A549 (cell line): ENCODE data around the gene SURF6.

ENCODE experiments used
- JUNB ChIP-seq: fragments of >200 bp; sonication (Bioruptor Twin); formaldehyde crosslinking; IDR thresholded peaks from 2 replicates; pipeline ENCODE4 v1.6.1; 2016
- NFE2L2 ChIP-seq: fragments of 150-350 bp; conservative IDR thresholded peaks from 2 replicates; pipeline ENCODE4 v1.6.1; 2014; ENCODE audit warnings: low read length
- ZNF302 ChIP-seq: fragments of 250-450 bp; sonication (Bioruptor Pico); IDR thresholded peaks from 2 replicates; pipeline ENCODE4 v1.9.0; 2021; ENCODE audit warnings: inconsistent platforms, mild to moderate bottlenecking, moderate library complexity

DNA sequence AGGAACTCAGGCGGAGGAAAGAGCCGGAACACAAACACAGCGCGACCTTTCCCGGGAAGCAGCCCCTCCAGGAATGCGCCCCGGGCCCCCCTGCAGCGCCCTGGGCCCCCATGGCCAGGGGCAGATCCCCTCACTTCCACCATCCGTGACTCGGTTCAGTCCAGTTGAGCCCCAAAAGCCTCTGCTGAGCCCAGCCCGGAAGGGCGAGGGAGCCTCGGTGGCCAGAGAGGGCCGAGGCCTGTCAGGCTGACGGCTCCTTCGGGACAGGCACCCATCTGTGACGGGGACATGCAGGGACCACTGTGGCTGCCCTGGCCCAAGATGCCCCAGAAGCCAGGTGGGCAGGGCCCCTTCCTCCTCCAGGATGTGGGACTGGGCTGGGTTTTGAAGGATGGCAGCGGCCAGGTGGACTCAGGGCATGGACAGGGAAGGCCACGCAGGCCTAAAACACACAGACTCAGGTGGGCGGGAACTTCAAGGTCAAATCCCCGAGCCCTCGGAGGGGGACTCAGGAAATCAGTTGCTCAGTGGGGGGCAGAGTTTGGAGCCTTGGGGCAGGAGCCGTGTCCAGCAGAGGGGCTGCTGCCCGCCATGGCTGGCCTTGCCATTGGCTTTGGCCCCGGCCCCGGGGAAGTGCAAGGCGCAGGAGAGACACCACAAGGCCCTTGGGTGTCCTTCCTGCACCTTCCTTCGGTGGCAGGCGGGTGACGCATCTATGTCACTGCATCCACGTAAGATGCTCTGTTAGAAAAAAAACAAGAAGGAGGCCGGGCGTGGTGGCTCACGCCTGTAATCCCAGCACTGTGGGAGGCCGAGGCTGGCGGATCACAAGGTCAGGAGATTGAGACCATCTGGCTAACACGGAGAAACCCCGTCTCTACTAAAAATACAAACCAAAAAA is 31.3 kb downstream of the SURF6 start:
- TF ChIP-seq NFE2L2 = no peak
- no peak for TF ChIP-seq JUNB
- no peak for TF ChIP-seq ZNF302 (CRISPR knock-in tag)
